NCI-H1417 (cell line): ENCODE results near the gene OR13D1.
"Not testable (repeated sequence)": the region's sequence is repeated elsewhere in the genome, so short reads cannot be mapped to it uniquely, and the experiment has no call there.

Experiments
- DNase-seq, 3 experiments: peaks; one replicate each; lab custom pipeline; 2025; lab: John Stamatoyannopoulos, UW

The OR13D1 gene

GRCh38 chr9:104694218-104694617 lies at the start of gene OR13D1:
Gene OR13D1 (plus strand): TSS chr9:104694518. CDS start chr9:104694518, 0 bp downstream.
- no peak for DNase-seq

DNA sequence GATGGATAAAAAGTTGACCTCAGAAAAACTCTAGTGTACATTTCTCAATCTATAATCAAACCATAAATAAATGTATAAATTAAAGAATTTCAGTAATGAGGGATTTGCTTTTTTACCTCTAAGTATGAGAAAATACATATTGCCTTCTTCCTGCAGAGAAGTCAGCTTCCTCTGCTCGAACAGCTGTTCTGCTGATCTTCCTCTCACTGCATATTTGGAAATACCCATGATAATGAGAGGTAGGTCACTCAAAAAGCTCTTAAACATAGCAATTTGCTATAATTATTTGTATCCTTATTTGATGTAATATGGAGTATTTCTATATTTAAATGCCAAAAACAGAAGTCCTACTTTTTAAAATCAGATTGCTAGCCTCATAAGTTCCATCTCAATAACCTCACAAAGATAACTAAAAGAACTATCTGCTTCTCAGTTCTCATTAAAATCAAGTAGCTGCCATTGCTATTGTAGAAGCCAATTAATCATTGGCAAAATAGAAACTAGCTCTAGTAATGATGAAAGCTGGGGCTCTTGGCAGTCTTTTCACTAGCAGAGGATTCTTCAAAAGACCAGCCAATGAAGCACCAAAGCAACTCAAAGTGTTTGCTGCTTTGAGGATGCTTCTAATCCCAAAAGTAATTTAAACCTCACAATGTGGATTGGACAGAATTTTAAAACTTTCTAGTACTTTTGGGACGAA lies 35.7 kb upstream of the OR13D1 start:
- DNase-seq, result no peak

GRCh38 chr9:104675611-104676010 lies 18.7 kb upstream of the OR13D1 start:
- no peak for DNase-seq

DNA sequence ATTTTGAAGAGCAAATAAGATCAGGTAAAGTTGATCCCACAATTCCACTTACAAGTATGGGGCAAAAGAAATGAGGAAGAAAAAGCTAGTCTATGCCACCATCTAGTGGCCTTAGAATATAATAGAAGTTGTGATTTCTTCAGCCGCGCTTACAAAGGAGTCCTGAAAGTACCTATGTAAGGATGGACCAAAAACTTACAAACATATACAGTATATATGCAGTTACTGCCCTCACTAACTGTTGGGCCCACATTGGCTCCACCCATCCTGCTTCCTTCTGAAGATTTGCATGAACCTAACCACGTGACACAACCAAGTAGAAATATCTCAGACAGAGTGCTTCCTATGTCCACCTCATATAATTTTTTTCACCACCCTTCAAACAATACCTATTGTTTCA lies 11.7 kb upstream of the OR13D1 start:
- DNase-seq, result peak; percentile 37 to 90 (median 48)

GRCh38 chr9:104686081-104686480 lies 8.2 kb upstream of the OR13D1 start:
- DNase-seq, result no peak

DNA sequence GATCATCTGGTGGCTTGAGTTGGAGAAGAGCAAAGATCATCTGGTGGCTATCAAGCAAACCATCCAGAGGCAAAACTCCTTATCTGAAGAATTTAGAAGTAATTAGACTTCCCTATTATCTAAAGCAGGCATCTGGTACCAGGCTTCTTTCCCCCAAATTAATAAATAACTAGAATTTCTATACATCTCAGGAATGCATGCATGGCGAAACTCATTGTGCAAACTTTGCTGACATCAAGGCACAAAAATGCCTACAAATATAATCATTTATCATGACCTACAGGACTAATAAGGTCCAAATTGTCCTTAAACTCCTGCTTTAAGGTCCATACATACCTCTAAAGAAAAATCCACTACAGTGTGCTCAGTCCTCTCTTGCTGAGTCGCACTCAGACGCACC lies 6.0 kb downstream of the OR13D1 start:
- DNase-seq, result no peak

DNA sequence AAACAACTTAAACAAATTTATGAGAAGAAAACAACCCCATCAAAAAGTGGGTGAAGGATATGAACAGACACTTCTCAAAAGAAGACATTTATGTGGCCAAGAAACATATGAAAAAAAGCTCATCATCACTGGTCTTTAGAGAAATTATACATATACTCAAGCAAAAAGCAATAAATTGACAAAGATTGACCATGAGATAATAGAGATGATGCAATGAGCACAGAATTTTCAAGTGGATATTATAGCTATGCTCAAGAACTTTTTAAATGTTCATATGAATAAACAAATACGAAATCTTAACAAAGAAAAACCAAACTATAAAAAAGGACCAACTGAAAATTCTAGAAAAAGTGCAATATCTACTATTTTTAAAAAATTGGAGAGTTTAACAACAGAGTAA lies 14.4 kb downstream of the OR13D1 start:
- DNase-seq, result not testable (repeated sequence)

- no peak for DNase-seq
Measured at GRCh38 chr9:104711604-104712003, 17.3 kb downstream of the OR13D1 start.

DNA sequence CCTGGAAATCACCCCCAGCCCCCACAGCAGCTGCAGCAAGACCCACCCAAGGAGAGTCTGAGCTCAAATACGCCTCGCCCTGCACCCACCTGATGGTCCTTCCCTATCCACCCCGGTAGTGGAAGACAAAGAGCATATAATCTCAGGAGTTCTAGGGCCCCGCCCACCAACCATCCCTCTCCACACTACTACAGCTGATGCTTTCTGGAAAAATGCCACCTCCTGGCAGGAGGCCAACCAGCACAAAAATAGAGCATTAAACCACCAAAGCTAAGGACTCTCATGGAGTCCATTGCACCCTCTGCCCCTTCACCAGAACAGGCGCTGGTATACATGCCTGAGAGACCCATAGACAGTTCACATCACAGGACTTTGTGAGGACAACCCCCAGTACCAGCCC lies 30.7 kb downstream of the OR13D1 start:
- peak in 2 of 3 experiments; percentile 8 to 16 for DNase-seq

DNA sequence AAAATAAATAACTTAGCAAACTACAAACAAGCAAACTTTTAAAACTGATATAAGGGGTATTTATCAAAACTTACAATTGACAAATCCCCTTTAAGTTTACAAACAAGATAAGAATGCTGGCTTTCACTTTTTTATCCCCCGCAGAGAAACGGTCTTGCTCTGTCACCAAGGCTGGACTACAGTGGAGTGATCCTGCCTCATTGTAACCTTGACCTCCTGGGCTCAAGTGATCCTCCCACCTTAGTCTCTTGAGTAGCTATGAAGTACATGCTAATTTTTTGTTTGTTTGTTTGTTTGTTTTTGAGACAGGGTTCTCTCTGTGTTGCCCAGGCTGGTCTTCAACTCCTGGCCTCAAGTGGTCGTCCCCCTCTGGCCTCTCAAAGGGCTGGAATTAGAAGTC lies 44.1 kb downstream of the OR13D1 start:
- DNase-seq, result no peak

DNA sequence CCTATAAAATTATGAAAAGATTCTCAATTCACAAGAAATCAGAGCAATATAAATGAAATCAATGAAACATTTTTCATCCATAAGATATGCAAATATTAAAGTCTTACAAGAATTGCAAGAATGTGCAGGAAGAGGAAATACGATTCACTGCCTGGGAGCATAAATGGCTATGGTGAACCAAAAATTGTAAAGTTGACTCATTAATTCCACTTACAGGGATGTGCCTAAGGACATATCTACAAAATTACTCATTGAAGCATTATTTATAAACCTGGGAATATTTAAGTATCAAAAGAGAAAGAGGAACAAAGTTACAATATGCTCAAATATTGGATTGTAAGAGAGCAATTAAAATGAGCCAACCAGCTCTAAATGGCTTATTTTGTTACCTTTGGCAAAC lies 46.3 kb downstream of the OR13D1 start:
- no peak for DNase-seq

- DNase-seq, result peak; percentile 47 to 90 (median 65)
Measured at GRCh38 chr9:104743376-104743985, 49.2 kb downstream of the OR13D1 start.
